Measurements from ENCODE around the gene SLC15A4.

SLC15A4 gene

DNA sequence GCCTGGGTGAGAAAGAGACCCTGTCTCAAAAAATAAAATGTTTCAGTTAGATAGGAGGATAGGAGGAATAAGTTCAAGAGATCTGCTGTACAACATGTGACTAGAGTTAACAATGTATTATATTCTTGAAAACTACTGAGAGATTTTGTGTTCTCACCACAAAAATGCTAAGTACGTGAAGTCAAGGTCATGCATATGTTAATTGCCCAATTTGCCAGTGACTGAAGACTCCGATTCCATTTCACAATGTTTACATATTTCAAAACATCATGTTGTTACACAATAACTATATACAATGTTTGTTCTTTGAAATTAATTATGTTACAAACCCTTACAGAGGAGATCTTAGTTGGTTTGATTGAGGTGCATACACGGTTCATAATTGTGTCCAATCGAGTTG is 52.1 kb downstream of the SLC15A4 start:
- Histone ChIP-seq H3K27ac (ENCODE audit: low read depth, low read length) (no peak overlapping the region), H4K20me1 (ENCODE audit: low read depth, low read length) (no peaks in the 10 kb centered on the region)

DNA sequence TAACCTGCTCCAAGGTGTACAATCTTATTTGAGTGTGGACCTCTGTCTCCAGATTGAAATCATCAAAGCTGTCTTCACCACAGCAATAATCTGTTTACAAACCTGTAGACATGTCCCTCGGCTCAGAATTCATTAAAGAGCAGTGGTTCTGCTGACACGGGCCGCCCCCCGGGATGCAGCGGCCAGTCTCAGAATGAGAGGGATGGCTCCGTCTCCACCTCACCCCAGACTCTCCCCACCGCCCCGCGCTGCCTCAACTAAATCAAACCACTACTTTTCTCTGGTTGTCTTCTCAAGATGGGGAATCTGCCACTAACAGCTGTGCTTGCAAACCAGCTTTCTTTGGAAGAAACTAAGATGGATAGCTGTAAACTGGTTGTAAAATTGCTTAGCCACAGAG is 56.2 kb downstream of the SLC15A4 start:
- H3K4me2 ChIP-seq (ENCODE audit: low read depth, low read length, poor library complexity, severe bottlenecking), result no peak overlapping the region
- H3K9ac ChIP-seq (ENCODE audit: low read length), result no peak overlapping the region
- no peaks in the 10 kb centered on the region for H3K9me3 ChIP-seq (ENCODE audit: insufficient read depth, low read length)
- no peaks in the 10 kb centered on the region for H3K9me2 ChIP-seq (replicated peaks; ENCODE audit: insufficient read depth, low read length)
- no peaks in the 10 kb centered on the region for H3K79me2 ChIP-seq (ENCODE audit: insufficient read depth, low read length)
- no peak overlapping the region for H2AFZ ChIP-seq (ENCODE audit: low read depth, low read length, severe bottlenecking)
- no peaks in the 10 kb centered on the region for H3F3A ChIP-seq (ENCODE audit: insufficient read depth)
- no peaks in the 10 kb centered on the region for H3K27me3 ChIP-seq (ENCODE audit: low read length)
- no peak overlapping the region for H3K27ac ChIP-seq (ENCODE audit: low read depth, low read length)
- no peaks in the 10 kb centered on the region for H3K36me3 ChIP-seq (ENCODE audit: low read length)
- no peak overlapping the region for H3K4me3 ChIP-seq (ENCODE audit: insufficient read depth, low read length, poor library complexity, severe bottlenecking)
- no peaks in the 10 kb centered on the region for H4K20me1 ChIP-seq (ENCODE audit: low read depth, low read length)
- TF ChIP-seq, protein P1, sequence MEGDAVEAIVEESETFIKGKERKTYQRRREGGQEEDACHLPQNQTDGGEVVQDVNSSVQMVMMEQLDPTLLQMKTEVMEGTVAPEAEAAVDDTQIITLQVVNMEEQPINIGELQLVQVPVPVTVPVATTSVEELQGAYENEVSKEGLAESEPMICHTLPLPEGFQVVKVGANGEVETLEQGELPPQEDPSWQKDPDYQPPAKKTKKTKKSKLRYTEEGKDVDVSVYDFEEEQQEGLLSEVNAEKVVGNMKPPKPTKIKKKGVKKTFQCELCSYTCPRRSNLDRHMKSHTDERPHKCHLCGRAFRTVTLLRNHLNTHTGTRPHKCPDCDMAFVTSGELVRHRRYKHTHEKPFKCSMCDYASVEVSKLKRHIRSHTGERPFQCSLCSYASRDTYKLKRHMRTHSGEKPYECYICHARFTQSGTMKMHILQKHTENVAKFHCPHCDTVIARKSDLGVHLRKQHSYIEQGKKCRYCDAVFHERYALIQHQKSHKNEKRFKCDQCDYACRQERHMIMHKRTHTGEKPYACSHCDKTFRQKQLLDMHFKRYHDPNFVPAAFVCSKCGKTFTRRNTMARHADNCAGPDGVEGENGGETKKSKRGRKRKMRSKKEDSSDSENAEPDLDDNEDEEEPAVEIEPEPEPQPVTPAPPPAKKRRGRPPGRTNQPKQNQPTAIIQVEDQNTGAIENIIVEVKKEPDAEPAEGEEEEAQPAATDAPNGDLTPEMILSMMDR (IDR thresholded peaks at IDR 0.05; ENCODE audit: insufficient read depth, low read length, poor library complexity, severe bottlenecking), result no peak
- TF ChIP-seq EZH2phosphoT487 (conservative IDR thresholded peaks at IDR 0.05; ENCODE audit: low read length), result no peak

More for the DNA sequence above, 52.1 kb downstream of the SLC15A4 start:
- no peaks in the 10 kb centered on the region for H3F3A ChIP-seq (ENCODE audit: insufficient read depth)
- no peak overlapping the region for H3K4me2 ChIP-seq (ENCODE audit: low read depth, low read length, poor library complexity, severe bottlenecking)
- no peaks in the 10 kb centered on the region for H3K9me2 ChIP-seq (replicated peaks; ENCODE audit: insufficient read depth, low read length)
- TF ChIP-seq, protein P1 (IDR thresholded peaks at IDR 0.05; ENCODE audit: insufficient read depth, low read length, poor library complexity, severe bottlenecking), result no peak
- no peak for TF ChIP-seq EZH2phosphoT487 (conservative IDR thresholded peaks at IDR 0.05; ENCODE audit: low read length)
- H3K9ac ChIP-seq (ENCODE audit: low read length), result no peak overlapping the region
- no peak overlapping the region for H2AFZ ChIP-seq (ENCODE audit: low read depth, low read length, severe bottlenecking)
- H3K9me3 ChIP-seq (ENCODE audit: insufficient read depth, low read length), result no peaks in the 10 kb centered on the region
- H3K36me3 ChIP-seq (ENCODE audit: low read length), result no peaks in the 10 kb centered on the region
- no peak overlapping the region for H3K4me3 ChIP-seq (ENCODE audit: insufficient read depth, low read length, poor library complexity, severe bottlenecking)
- H3K79me2 ChIP-seq (ENCODE audit: insufficient read depth, low read length), result no peaks in the 10 kb centered on the region
- H3K27me3 ChIP-seq (ENCODE audit: low read length), result no peaks in the 10 kb centered on the region

DNA sequence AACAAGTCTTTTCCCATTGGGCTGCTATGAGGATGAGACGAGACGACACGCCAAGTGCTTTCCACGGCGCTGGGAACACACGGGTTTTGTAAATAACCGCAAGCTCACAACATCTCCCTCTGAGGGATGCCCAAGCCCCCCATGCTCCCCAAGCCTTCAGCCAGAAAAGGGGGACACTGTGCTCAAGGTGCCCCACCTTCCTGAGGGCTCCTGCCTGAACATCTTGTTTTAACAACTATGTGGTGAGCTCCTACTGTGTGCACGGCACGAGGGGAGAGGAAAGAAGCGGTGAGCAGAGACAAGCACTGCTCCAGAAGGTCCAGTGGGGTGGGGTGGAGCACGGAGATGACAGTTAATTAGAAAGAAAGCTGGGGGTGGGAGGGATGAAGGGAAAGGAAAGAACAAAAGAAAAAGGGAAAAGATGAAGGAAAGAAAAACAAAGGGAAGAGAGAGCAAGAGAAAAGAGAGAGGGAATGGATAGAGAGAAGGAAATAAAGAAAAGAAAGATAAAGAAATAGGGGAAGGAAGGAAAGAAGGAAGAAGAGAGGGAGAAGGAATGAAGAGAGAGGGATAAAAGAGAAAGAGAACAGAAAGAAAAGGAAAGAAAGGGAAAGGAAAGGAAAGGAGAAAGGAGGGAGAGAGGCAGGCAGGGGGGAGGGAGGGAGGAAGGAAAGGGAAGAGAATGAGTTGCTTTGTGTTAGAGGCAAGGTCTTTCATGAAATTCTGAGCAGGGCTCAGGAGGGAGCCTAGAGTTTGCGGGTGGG is 56.8 kb downstream of the SLC15A4 start:
- Histone ChIP-seq H3F3A (ENCODE audit: insufficient read depth) (no peaks in the 10 kb centered on the region), H3K27ac (ENCODE audit: low read depth, low read length) (no peak overlapping the region), H3K9ac (ENCODE audit: low read length) (no peak overlapping the region), H3K4me2 (ENCODE audit: low read depth, low read length, poor library complexity, severe bottlenecking) (no peak overlapping the region), H3K9me2 (replicated peaks; ENCODE audit: insufficient read depth, low read length) (no peaks in the 10 kb centered on the region), H4K20me1 (ENCODE audit: low read depth, low read length) (no peaks in the 10 kb centered on the region), H3K79me2 (ENCODE audit: insufficient read depth, low read length) (no peaks in the 10 kb centered on the region), H3K27me3 (ENCODE audit: low read length) (no peaks in the 10 kb centered on the region), H3K4me3 (ENCODE audit: insufficient read depth, low read length, poor library complexity, severe bottlenecking) (no peak overlapping the region), H3K36me3 (ENCODE audit: low read length) (no peaks in the 10 kb centered on the region), H2AFZ (ENCODE audit: low read depth, low read length, severe bottlenecking) (no peak overlapping the region), H3K9me3 (ENCODE audit: insufficient read depth, low read length) (no peaks in the 10 kb centered on the region)
- TF ChIP-seq EZH2phosphoT487 (conservative IDR thresholded peaks at IDR 0.05; ENCODE audit: low read length), result no peak
- TF ChIP-seq, protein P1 (IDR thresholded peaks at IDR 0.05; ENCODE audit: insufficient read depth, low read length, poor library complexity, severe bottlenecking), result no peak
